ENCODE data around the gene PREP.
"Not testable (repeated sequence)": the region's sequence is repeated elsewhere in the genome, so short reads cannot be mapped to it uniquely, and the experiment has no call there.

The PREP gene

GRCh38 chr6:105338350-105338983, 64.4 kb downstream of the PREP start:
- not testable (repeated sequence) for DNase-seq

- DNase-seq = no peak
These were observed 65.9 kb downstream of the PREP start for GRCh38 chr6:105336986-105337385.

GRCh38 chr6:105332576-105332975, 70.3 kb downstream of the PREP start:
- no peak for DNase-seq

GRCh38 chr6:105331927-105332326, 71.0 kb downstream of the PREP start:
- no peak for DNase-seq

GRCh38 chr6:105330913-105331312, 72.0 kb downstream of the PREP start:
- DNase-seq = no peak

GRCh38 chr6:105330364-105330763, 72.5 kb downstream of the PREP start:
- DNase-seq = no peak

- no peak for DNase-seq
These were observed 75.8 kb downstream of the PREP start for GRCh38 chr6:105326833-105327770.

- DNase-seq = no peak
These were observed 76.7 kb downstream of the PREP start for GRCh38 chr6:105326216-105326615.

- DNase-seq = no peak
These were observed 78.4 kb downstream of the PREP start for GRCh38 chr6:105324386-105324950.

GRCh38 chr6:105322499-105323225, 80.2 kb downstream of the PREP start:
- no peak for DNase-seq

- DNase-seq = no peak
These were observed 81.2 kb downstream of the PREP start for GRCh38 chr6:105321728-105322127.

- no peak for DNase-seq
These were observed 81.7 kb downstream of the PREP start for GRCh38 chr6:105321207-105321606.

GRCh38 chr6:105320765-105321164, 82.1 kb downstream of the PREP start:
- DNase-seq = no peak

- no peak for DNase-seq
These were observed 82.6 kb downstream of the PREP start for GRCh38 chr6:105320271-105320670.

GRCh38 chr6:105319331-105319730, 83.6 kb downstream of the PREP start:
- DNase-seq = no peak

GRCh38 chr6:105318660-105319059, 84.2 kb downstream of the PREP start:
- DNase-seq = no peak

GRCh38 chr6:105317607-105318533, 85.0 kb downstream of the PREP start:
- DNase-seq = no peak

- DNase-seq = no peak
These were observed 89.7 kb downstream of the PREP start for GRCh38 chr6:105313211-105313610.

- no peak for DNase-seq
These were observed 91.9 kb downstream of the PREP start for GRCh38 chr6:105310947-105311346.

- no peak for DNase-seq
These were observed 92.5 kb downstream of the PREP start for GRCh38 chr6:105310371-105310770.

GRCh38 chr6:105308840-105309239, 94.0 kb downstream of the PREP start:
- DNase-seq = no peak

GRCh38 chr6:105305521-105305920, 97.4 kb downstream of the PREP start:
- DNase-seq = no peak

Data from stimulated activated naive CD4-positive, alpha-beta T cell treated with Interleukin-2 at 50 U/mL for 16 hours (primary cell).